NCI-H146 treated with DMSO at 0.1 percent for 48 hours (cell line): ENCODE results near the gene TFR2.

Experiments
- DNase-seq: peaks from one replicate; lab custom pipeline; 2025; ENCODE audit not compliant: unreplicated experiment; lab: John Stamatoyannopoulos, UW

The TFR2 gene

GRCh38 chr7:100641463-100641859 is at the start of gene TFR2:
TSS of gene TFR2 (minus strand) at chr7:100641552. CDS start at chr7:100641509, 43 bp downstream.
- DNase-seq, result no peak

- no peak for DNase-seq
These were observed 48.1 kb upstream of the TFR2 start for GRCh38 chr7:100689230-100690135.

- DNase-seq, result no peak
These were observed 47.0 kb upstream of the TFR2 start for GRCh38 chr7:100688326-100688860.

GRCh38 chr7:100687751-100688300 is 46.5 kb upstream of the TFR2 start:
- DNase-seq, result no peak

GRCh38 chr7:100687261-100687660 is 45.9 kb upstream of the TFR2 start:
- no peak for DNase-seq

GRCh38 chr7:100686822-100687211 is 45.5 kb upstream of the TFR2 start:
- no peak for DNase-seq

- DNase-seq, result no peak
These were observed 45.0 kb upstream of the TFR2 start for GRCh38 chr7:100686201-100686821.

GRCh38 chr7:100685631-100686145 is 44.3 kb upstream of the TFR2 start:
- DNase-seq, result no peak

GRCh38 chr7:100685049-100685605 is 43.8 kb upstream of the TFR2 start:
- no peak for DNase-seq

- DNase-seq, result no peak
These were observed 43.2 kb upstream of the TFR2 start for GRCh38 chr7:100684534-100685042.

- DNase-seq, result no peak
These were observed 42.5 kb upstream of the TFR2 start for GRCh38 chr7:100683659-100684533.

- DNase-seq, result no peak
These were observed 41.8 kb upstream of the TFR2 start for GRCh38 chr7:100682991-100683658.

GRCh38 chr7:100682228-100682741 is 40.9 kb upstream of the TFR2 start:
- DNase-seq, result no peak

- no peak for DNase-seq
These were observed 40.3 kb upstream of the TFR2 start for GRCh38 chr7:100681491-100682227.

GRCh38 chr7:100680576-100681271 is 39.4 kb upstream of the TFR2 start:
- no peak for DNase-seq

- no peak for DNase-seq
These were observed 38.7 kb upstream of the TFR2 start for GRCh38 chr7:100679927-100680575.

GRCh38 chr7:100679129-100679926 is 38.0 kb upstream of the TFR2 start:
- DNase-seq, result no peak
